OCI-LY3 (cell line): ENCODE results near the gene ABTB2.

Source experiments
- H2AFZ ChIP-seq: fragments of 200-600, 300-600 bp; shearing (Covaris generic); 2 replicates; pipeline ENCODE4 v1.6.0; 2014; ENCODE audit warnings: antibody characterized with exemption, low read depth, low read length
- H3K27ac ChIP-seq: fragments of 200-600, 300-600 bp; sonication (generic); 2 replicates; pipeline ENCODE4 v1.5.1; 2014; ENCODE audit warnings: mild to moderate bottlenecking, low read length, moderate library complexity, mixed read lengths
- H3K27me3 ChIP-seq: fragments of 200-600, 300-600 bp; sonication (generic); 2 replicates; pipeline ENCODE4 v1.6.1; 2014; ENCODE audit warnings: low read depth, low read length, mixed read lengths
- H3K36me3 ChIP-seq: fragments of 200-600, 300-600 bp; sonication (generic); replicated peaks from 2 replicates; pipeline ENCODE3; 2014; ENCODE audit warnings: low read depth, low read length, mixed read lengths
- H3K4me1 ChIP-seq: fragments of 300-600, 200-600 bp; sonication (generic); 2 replicates; pipeline ENCODE4 v1.6.1; 2014; ENCODE audit warnings: low read length, mixed read lengths
- H3K4me2 ChIP-seq: fragments of 200-600, 300-600 bp; sonication (generic); 2 replicates; pipeline ENCODE4 v1.6.1; 2014; ENCODE audit warnings: low read length, mixed read lengths
- H3K4me3 ChIP-seq: fragments of 300-600, 200-600 bp; sonication (generic); 2 replicates; pipeline ENCODE4 v1.5.1; 2014; ENCODE audit warnings: antibody characterized with exemption, mild to moderate bottlenecking, low read length, moderate library complexity
- H3K79me2 ChIP-seq: fragments of 300-600, 200-600 bp; shearing (Covaris generic); 2 replicates; pipeline ENCODE4 v1.6.1; 2014; ENCODE audit warnings: mild to moderate bottlenecking, low read length, mixed read lengths
- H3K9ac ChIP-seq: fragments of 300-600, 200-600 bp; shearing (Covaris generic); 2 replicates; pipeline ENCODE4 v1.6.0; 2014; ENCODE audit warnings: mild to moderate bottlenecking, low read length, moderate library complexity
- H3K9me3 ChIP-seq: fragments of 200-600, 300-600 bp; shearing (Covaris generic); 2 replicates; pipeline ENCODE4 v1.6.1; 2014; ENCODE audit warnings: low read length, mixed read lengths; ENCODE audit not compliant: insufficient read depth
- H4K20me1 ChIP-seq: fragments of 200-600, 300-600 bp; sonication (generic); 2 replicates; pipeline ENCODE4 v1.6.1; 2016; ENCODE audit warnings: low read length, mixed read lengths; ENCODE audit not compliant: insufficient read depth
- CTCF ChIP-seq: fragments of 200-600, 300-600 bp; sonication (generic); IDR thresholded peaks from 2 replicates; pipeline ENCODE4 v1.5.1; 2014; ENCODE audit warnings: antibody characterized with exemption, low read length, low read depth
- EZH2phosphoT487 ChIP-seq: fragments of 200-600 bp; shearing (Covaris generic); IDR thresholded peaks from 2 replicates; pipeline ENCODE4 v1.6.1; 2018; ENCODE audit warnings: antibody characterized with exemption, mixed run types, low read depth

Gene ABTB2

GRCh38 chr11:34263441-34264091 lies 94.2 kb downstream of the ABTB2 start:
- H3K4me3 ChIP-seq, result no peak overlapping the region
- no peaks in the 10 kb centered on the region for H4K20me1 ChIP-seq
- H3K27ac ChIP-seq, result no peak overlapping the region
- TF ChIP-seq EZH2phosphoT487 (no peak), CTCF (no peak)
- H3K4me1 ChIP-seq, result peaks cover 25% of the 10 kb centered on the region
- no peaks in the 10 kb centered on the region for H3K36me3 ChIP-seq
- H2AFZ ChIP-seq, result no peak overlapping the region
- no peak overlapping the region for H3K4me2 ChIP-seq
- H3K9ac ChIP-seq, result no peak overlapping the region
- H3K27me3 ChIP-seq, result no peaks in the 10 kb centered on the region
- peaks cover 17% of the 10 kb centered on the region; the same call in 1 of the 2 replicates for H3K79me2 ChIP-seq
- H3K9me3 ChIP-seq, result no peaks in the 10 kb centered on the region

- Histone ChIP-seq H3K9ac (no peak overlapping the region), H3K27ac (no peak overlapping the region), H3K79me2 (peaks cover 17% of the 10 kb centered on the region; the same call in 1 of the 2 replicates), H3K4me1 (peaks cover 20% of the 10 kb centered on the region), H3K9me3 (no peaks in the 10 kb centered on the region), H3K36me3 (no peaks in the 10 kb centered on the region), H4K20me1 (no peaks in the 10 kb centered on the region), H3K4me2 (no peak overlapping the region), H2AFZ (no peak overlapping the region), H3K27me3 (no peaks in the 10 kb centered on the region), H3K4me3 (no peak overlapping the region)
- no peak for TF ChIP-seq EZH2phosphoT487
- no peak for TF ChIP-seq CTCF
Measured at GRCh38 chr11:34262531-34263081, 95.2 kb downstream of the ABTB2 start.

GRCh38 chr11:34261820-34262219 lies 96.0 kb downstream of the ABTB2 start:
- no peak overlapping the region for H3K4me3 ChIP-seq
- H3K36me3 ChIP-seq, result no peaks in the 10 kb centered on the region
- H3K4me2 ChIP-seq, result no peak overlapping the region
- H3K9ac ChIP-seq, result no peak overlapping the region
- H3K9me3 ChIP-seq, result no peaks in the 10 kb centered on the region
- no peaks in the 10 kb centered on the region for H3K27me3 ChIP-seq
- no peak overlapping the region for H2AFZ ChIP-seq
- H4K20me1 ChIP-seq, result no peaks in the 10 kb centered on the region
- no peak for TF ChIP-seq CTCF
- TF ChIP-seq EZH2phosphoT487, result no peak
- H3K27ac ChIP-seq, result no peak overlapping the region
- H3K79me2 ChIP-seq, result peaks cover 11% of the 10 kb centered on the region; the same call in 1 of the 2 replicates
- peaks cover 13% of the 10 kb centered on the region for H3K4me1 ChIP-seq

GRCh38 chr11:34261095-34261494 lies 96.7 kb downstream of the ABTB2 start:
- no peak overlapping the region for H3K4me3 ChIP-seq
- H3K36me3 ChIP-seq, result no peaks in the 10 kb centered on the region
- TF ChIP-seq EZH2phosphoT487, result no peak
- TF ChIP-seq CTCF, result no peak
- no peaks in the 10 kb centered on the region for H4K20me1 ChIP-seq
- H3K27me3 ChIP-seq, result no peaks in the 10 kb centered on the region
- H2AFZ ChIP-seq, result no peak overlapping the region
- H3K9me3 ChIP-seq, result no peaks in the 10 kb centered on the region
- H3K79me2 ChIP-seq, result peaks cover 9% of the 10 kb centered on the region; the same call in 1 of the 2 replicates
- H3K4me1 ChIP-seq, result peaks cover 6% of the 10 kb centered on the region
- no peak overlapping the region for H3K4me2 ChIP-seq
- H3K27ac ChIP-seq, result no peak overlapping the region
- H3K9ac ChIP-seq, result no peak overlapping the region
